Epithelial cell of esophagus (primary cell): Measurements from ENCODE around the gene MRTFA.

Experiments used
- DNase-seq: peaks from one replicate; pipeline ENCODE4 v3.0.0; 2010; ENCODE audit warnings: low read depth
- H3K4me3 ChIP-seq: 2 replicates; pipeline ENCODE4 v1.5.1; 2011; ENCODE audit warnings: mild to moderate bottlenecking, low read length, control low read depth
- CTCF ChIP-seq: IDR thresholded peaks from 2 replicates; pipeline ENCODE4 v1.5.1; 2011; ENCODE audit warnings: low read depth, mild to moderate bottlenecking, low read length, control low read depth, inconsistent platforms; ENCODE audit not compliant: insufficient read depth; ENCODE audit errors: missing control alignments

The MRTFA gene

DNA sequence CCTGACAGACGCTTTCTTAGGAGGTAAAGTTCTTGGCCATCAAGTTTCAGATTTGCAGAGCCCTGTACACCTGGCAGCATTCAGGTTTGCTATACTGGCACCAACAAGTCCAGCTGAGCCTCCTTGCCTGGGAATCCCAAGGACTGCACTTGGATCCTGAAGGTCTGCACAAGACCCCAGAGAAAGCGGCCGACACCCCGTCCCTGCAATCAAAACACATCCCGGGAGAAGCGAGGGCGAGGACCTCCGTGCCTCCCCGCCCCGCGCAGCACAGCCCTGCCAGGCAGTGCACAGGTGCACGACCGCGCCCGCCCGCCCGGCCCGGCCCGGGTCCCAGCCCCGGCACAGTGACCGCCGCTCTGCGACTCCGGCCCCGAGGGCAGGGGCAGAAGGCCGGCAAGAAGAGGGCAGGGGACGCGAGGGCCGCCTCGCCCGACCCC, 559 bp downstream of the MRTFA start:
- H3K4me3 ChIP-seq: peak overlapping the region; percentile 88
- DNase-seq: peak; percentile 25
- no peak for TF ChIP-seq CTCF

- TF ChIP-seq CTCF: no peak
- peak; percentile 17 for DNase-seq
- H3K4me3 ChIP-seq: peak overlapping the region; percentile 88
These were observed 1.2 kb downstream of the MRTFA start for GRCh38 chr22:40635043-40635939.

- no peak for DNase-seq
- TF ChIP-seq CTCF: no peak
- peak overlapping the region; percentile 88 for H3K4me3 ChIP-seq
These were observed 2.2 kb downstream of the MRTFA start for GRCh38 chr22:40634119-40634903.

- no peak for DNase-seq
- TF ChIP-seq CTCF: no peak
- no peak overlapping the region for H3K4me3 ChIP-seq
These were observed 3.5 kb downstream of the MRTFA start for GRCh38 chr22:40633036-40633435.

GRCh38 chr22:40631925-40632324, 4.6 kb downstream of the MRTFA start:
- no peak for TF ChIP-seq CTCF
- DNase-seq: no peak
- H3K4me3 ChIP-seq: no peak overlapping the region

DNA sequence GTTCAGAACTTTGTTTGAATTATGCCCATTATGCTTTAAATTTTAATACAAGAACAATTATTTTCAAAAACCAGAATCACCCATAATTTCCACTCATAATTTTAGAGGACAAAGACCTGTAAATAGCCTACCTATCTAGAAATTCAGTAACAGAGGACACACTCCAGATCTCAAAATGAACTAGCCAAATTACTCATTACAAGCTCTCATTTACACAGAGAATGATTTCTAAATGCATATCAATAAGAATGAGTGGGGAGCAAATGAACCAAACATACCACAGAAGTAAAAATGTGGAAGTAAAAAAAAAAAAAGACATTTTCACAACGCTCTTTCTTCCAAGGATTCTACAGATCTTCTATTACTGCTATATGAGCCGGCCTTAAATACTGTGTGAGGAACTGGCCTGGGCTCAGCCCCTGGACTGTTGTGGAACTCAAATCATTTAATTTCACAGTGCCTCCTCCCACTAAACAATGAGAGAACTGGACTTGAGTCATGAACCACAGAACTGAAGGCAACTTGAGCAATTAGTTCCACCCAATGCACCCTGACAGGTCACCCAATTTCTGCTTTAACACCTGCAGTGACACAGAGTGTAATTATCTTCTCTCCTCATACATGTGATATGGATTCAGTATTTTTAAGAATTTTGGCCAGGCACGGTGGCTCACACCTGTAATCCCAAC, 8.0 kb downstream of the MRTFA start:
- DNase-seq: peak; percentile 82
- no peak for TF ChIP-seq CTCF
- H3K4me3 ChIP-seq: no peak overlapping the region
